CD14-positive monocyte (primary cell): ENCODE data around the gene SAP30. TPM values are rescaled to one million over a fixed set of nuclear protein-coding genes. Genes with fewer than 3 reads are reported as not detected.

ENCODE experiments used
- DNase-seq, 3 donors: peaks; one replicate each; pipeline ENCODE4 v3.0.0-alpha.2; 2011 to 2022
- H2AFZ ChIP-seq: 2 replicates; pipeline ENCODE4 v1.6.0; 2012; ENCODE audit warnings: mild to moderate bottlenecking, low read depth, low read length, inconsistent platforms; ENCODE audit not compliant: insufficient read depth, poor library complexity, severe bottlenecking
- H3K27ac ChIP-seq, 2 donors: 1 replicate in 1 of 2; 2 replicates in 1 of 2; pipeline ENCODE4 v1.5.1; 2012 to 2013; ENCODE audit warnings: low read length in 2 of 2, control low read depth in 1 of 2, inconsistent platforms in 1 of 2, low read depth in 1 of 2, mild to moderate bottlenecking in 1 of 2
- H3K27me3 ChIP-seq, 2 donors: one replicate each; pipeline versions ENCODE4 v1.6.0 to v1.6.1; 2011 to 2013; ENCODE audit warnings: low read length in 2 of 2; ENCODE audit not compliant: control insufficient read depth in 2 of 2, insufficient read depth in 2 of 2
- H3K36me3 ChIP-seq, 2 donors: replicated peaks in 1 of 2; 1 replicate in 1 of 2; 2 replicates in 1 of 2; pipeline versions ENCODE4 v1.5.1 to v1.6.1; 2012 to 2013; ENCODE audit warnings: low read length in 2 of 2, control low read depth in 1 of 2, inconsistent platforms in 1 of 2, mild to moderate bottlenecking in 1 of 2; ENCODE audit not compliant: insufficient read depth in 2 of 2, control insufficient read depth in 1 of 2
- H3K4me1 ChIP-seq, 2 donors: 1 replicate in 1 of 2; 2 replicates in 1 of 2; pipeline versions ENCODE4 v1.5.1 to v1.6.1; 2012 to 2013; ENCODE audit warnings: low read length in 2 of 2, control low read depth in 1 of 2, inconsistent platforms in 1 of 2, mild to moderate bottlenecking in 1 of 2, moderate library complexity in 1 of 2; ENCODE audit not compliant: insufficient read depth in 2 of 2, control insufficient read depth in 1 of 2
- H3K4me2 ChIP-seq: replicated peaks from 2 replicates; pipeline ENCODE3; 2012; ENCODE audit warnings: low read length, moderate library complexity, mild to moderate bottlenecking; ENCODE audit not compliant: poor library complexity, severe bottlenecking; ENCODE audit errors: extremely low read depth
- H3K4me3 ChIP-seq, 3 experiments: fragments of 200-600 bp in 1 of 3; sonication (generic) in 1 of 3; replicated peaks in 1 of 3; 1 replicate in 2 of 3; 2 replicates in 1 of 3; pipeline ENCODE4 v1.5.1; 2011 to 2013; ENCODE audit warnings: low read length in 3 of 3, mild to moderate bottlenecking in 3 of 3, control low read depth in 2 of 3, low read depth in 2 of 3, inconsistent platforms in 1 of 3, moderate library complexity in 1 of 3
- H3K79me2 ChIP-seq: 2 replicates; pipeline ENCODE4 v1.6.0; 2012; ENCODE audit warnings: mild to moderate bottlenecking, control low read depth, inconsistent platforms, low read length, moderate library complexity; ENCODE audit not compliant: insufficient read depth
- H3K9ac ChIP-seq: 2 replicates; pipeline ENCODE4 v1.6.0; 2017; ENCODE audit warnings: low read length, mild to moderate bottlenecking; ENCODE audit not compliant: insufficient read depth, poor library complexity, severe bottlenecking
- H3K9me3 ChIP-seq, 2 donors: replicated peaks in 1 of 2; 1 replicate in 1 of 2; 2 replicates in 1 of 2; pipeline versions ENCODE4 v1.5.1 to v1.6.1; 2012 to 2013; ENCODE audit warnings: low read length in 2 of 2, control low read depth in 1 of 2; ENCODE audit not compliant: control insufficient read depth in 1 of 2, insufficient read depth in 1 of 2
- H4K20me1 ChIP-seq: 2 replicates; pipeline ENCODE4 v1.6.0; 2012; ENCODE audit warnings: mild to moderate bottlenecking, low read length, control low read depth, moderate library complexity; ENCODE audit not compliant: insufficient read depth
- H3K27ac Mint-ChIP-seq, 7 donors: one replicate each; pipeline ENCODE4 v1.8.0; 2020; ENCODE audit warnings: mild to moderate bottlenecking in 7 of 7, mixed read lengths in 7 of 7, moderate library complexity in 6 of 7, inconsistent platforms in 2 of 7
- H3K27me3 Mint-ChIP-seq, 3 donors: one replicate each; pipeline ENCODE4 v1.8.0; 2021 to 2022; ENCODE audit warnings: low read depth in 3 of 3, mild to moderate bottlenecking in 3 of 3, mixed read lengths in 3 of 3, moderate library complexity in 3 of 3, inconsistent platforms in 1 of 3
- H3K36me3 Mint-ChIP-seq, 2 donors: one replicate each; pipeline ENCODE4 v1.8.0; 2020; ENCODE audit warnings: mixed read lengths in 2 of 2, inconsistent platforms in 1 of 2, mild to moderate bottlenecking in 1 of 2
- H3K4me1 Mint-ChIP-seq: one replicate; pipeline ENCODE4 v1.8.0; 2020; ENCODE audit warnings: mild to moderate bottlenecking, mixed read lengths
- H3K4me3 Mint-ChIP-seq, 2 donors: one replicate each; pipeline ENCODE4 v1.8.0; 2020; ENCODE audit warnings: mild to moderate bottlenecking in 2 of 2, mixed read lengths in 2 of 2, moderate library complexity in 1 of 2
- H3K9me3 Mint-ChIP-seq, 7 donors: one replicate each; pipeline ENCODE4 v1.8.0; 2020 to 2022; ENCODE audit warnings: mixed read lengths in 7 of 7, mild to moderate bottlenecking in 6 of 7, moderate library complexity in 6 of 7, inconsistent platforms in 2 of 7
- WGBS: methylation state at CpG from one replicate; pipeline ENCODE4 v1.1.5; 2013; ENCODE audit warnings: missing lambda C conversion rate; ENCODE audit not compliant: insufficient coverage; 5-methylcytosine and 5-hydroxymethylcytosine counted together
- intact Hi-C, 2 donors: fragments of 100-400 bp; cut with micrococcal nuclease; formaldehyde crosslinking; loops; one replicate each; pipeline versions ENCODE4 v1.15.0 to v1.15.1; 2023
- polyA plus RNA-seq, 3 donors: library from polyadenylated mRNA; depleted of rRNA in 1 of 3; unstranded in 2 of 3; stranded (reverse) in 1 of 3; fragments of 300-500 nt in 2 of 3; fragments of >200 nt in 1 of 3; fragmentation: Illumina TruSeq in 2 of 3; gene quantifications; 1 replicate in 2 of 3; 2 replicates in 1 of 3; pipeline ENCODE4 v1.2.3, GENCODE V29; 2012 to 2021
- TF ChIP-seq, protein P1 (sequence below): fragments of 200-600 bp; IDR thresholded peaks from one replicate; pipeline ENCODE4 v1.8.0; 2022; ENCODE audit warnings: antibody characterized with exemption, mild to moderate bottlenecking

Gene SAP30
- polyA plus RNA-seq, 3 donors, result 16.5 to 32.2 (median 21.8) TPM

DNA sequence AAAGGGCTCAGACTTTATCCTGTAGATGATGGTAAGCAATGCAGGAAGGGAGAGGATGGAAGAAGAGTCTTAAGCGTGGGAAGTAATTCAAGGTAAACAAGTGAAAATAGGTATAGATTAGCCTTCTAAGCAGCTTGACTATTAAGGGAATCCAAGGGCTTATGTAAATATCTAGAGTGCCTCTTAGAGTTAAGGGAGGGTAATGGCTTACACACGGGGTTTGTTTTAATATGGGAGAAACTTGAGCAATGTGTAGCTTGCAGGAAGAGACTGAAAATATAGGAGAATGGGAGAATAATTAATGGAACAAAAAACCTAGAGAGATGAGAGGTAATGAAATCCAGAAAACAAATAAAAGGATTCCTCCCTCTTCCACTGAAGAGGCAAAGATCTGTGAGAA, 12.8 kb upstream of the SAP30 start:
- peaks cover 2% of the 10 kb centered on the region for H3K4me1 Mint-ChIP-seq
- H3K79me2 ChIP-seq, result no peaks in the 10 kb centered on the region
- no peak overlapping the region for H3K27ac Mint-ChIP-seq

DNA sequence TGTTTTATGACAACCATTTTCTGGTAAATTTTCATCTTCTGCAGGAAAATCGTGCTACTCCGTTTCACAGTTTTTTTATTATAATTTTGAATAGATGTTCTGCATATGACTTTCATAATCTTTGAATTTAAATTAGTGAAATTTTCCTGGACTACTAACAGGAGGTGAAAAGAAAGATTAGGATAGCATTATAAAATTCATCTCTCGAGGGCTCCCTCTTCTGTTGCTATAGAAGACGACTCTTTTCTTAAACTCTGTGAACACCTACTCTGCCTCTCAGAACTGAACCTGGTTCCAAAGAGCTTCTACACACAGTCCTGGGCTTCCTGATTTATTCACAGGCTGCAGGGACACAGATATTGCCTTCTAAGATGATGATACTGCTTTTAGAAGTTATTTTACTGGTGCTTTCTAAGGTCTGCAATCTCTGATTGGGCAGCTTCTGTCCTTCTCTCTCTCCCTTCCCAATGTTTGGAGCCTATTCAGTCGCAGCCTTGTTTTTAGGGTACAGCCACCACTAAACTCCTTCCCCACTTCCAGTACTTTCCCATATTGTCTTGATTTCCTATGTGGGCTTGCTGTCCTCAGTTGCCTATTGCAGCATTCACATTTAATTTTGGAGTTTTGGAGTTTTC, 10.1 kb upstream of the SAP30 start:
- intact Hi-C loops, result no loop called here
- peak overlapping the region; percentile 18 for H2AFZ ChIP-seq

More for the DNA sequence above, 12.8 kb upstream of the SAP30 start:
- DNase-seq, result no peak
- Histone ChIP-seq H3K36me3 (no peaks in the 10 kb centered on the region), H3K27ac (no peak overlapping the region), H3K4me1 (no peaks in the 10 kb centered on the region), H4K20me1 (no peaks in the 10 kb centered on the region), H3K9ac (no peak overlapping the region), H3K27me3 (no peaks in the 10 kb centered on the region), H3K4me3 (no peak overlapping the region), H3K9me3 (peaks cover 0 to 5% of the 10 kb centered on the region in 2 donors), H3K4me2 (no peak overlapping the region), H2AFZ (no peak overlapping the region)
- no peak overlapping the region for H3K4me3 Mint-ChIP-seq
- TF ChIP-seq, protein P1, sequence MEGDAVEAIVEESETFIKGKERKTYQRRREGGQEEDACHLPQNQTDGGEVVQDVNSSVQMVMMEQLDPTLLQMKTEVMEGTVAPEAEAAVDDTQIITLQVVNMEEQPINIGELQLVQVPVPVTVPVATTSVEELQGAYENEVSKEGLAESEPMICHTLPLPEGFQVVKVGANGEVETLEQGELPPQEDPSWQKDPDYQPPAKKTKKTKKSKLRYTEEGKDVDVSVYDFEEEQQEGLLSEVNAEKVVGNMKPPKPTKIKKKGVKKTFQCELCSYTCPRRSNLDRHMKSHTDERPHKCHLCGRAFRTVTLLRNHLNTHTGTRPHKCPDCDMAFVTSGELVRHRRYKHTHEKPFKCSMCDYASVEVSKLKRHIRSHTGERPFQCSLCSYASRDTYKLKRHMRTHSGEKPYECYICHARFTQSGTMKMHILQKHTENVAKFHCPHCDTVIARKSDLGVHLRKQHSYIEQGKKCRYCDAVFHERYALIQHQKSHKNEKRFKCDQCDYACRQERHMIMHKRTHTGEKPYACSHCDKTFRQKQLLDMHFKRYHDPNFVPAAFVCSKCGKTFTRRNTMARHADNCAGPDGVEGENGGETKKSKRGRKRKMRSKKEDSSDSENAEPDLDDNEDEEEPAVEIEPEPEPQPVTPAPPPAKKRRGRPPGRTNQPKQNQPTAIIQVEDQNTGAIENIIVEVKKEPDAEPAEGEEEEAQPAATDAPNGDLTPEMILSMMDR, result no peak
- 100% methylated on average over 1 of the region's 2 CpGs for WGBS
- peaks cover 0 to 6% (median 3%) of the 10 kb centered on the region in 7 donors for H3K9me3 Mint-ChIP-seq
- H3K36me3 Mint-ChIP-seq, result no peaks in the 10 kb centered on the region
- H3K27me3 Mint-ChIP-seq, result peaks cover 0 to 3% (median 2%) of the 10 kb centered on the region in 3 donors
- intact Hi-C loops, result no loop called here

More for the DNA sequence above, 10.1 kb upstream of the SAP30 start:
- H3K9ac ChIP-seq, result no peak overlapping the region
- no peak overlapping the region for H3K4me2 ChIP-seq
- no peaks in the 10 kb centered on the region for H3K36me3 ChIP-seq
- H3K27ac ChIP-seq, result no peak overlapping the region
- no peaks in the 10 kb centered on the region for H3K4me1 ChIP-seq
- no peaks in the 10 kb centered on the region for H3K27me3 ChIP-seq
- TF ChIP-seq, protein P1, result no peak
- H3K4me3 ChIP-seq, result no peak overlapping the region
- H3K36me3 Mint-ChIP-seq, result no peaks in the 10 kb centered on the region
- H4K20me1 ChIP-seq, result no peaks in the 10 kb centered on the region
- H3K27ac Mint-ChIP-seq, result no peak overlapping the region
- DNase-seq, result peak in 1 of 3 donors; percentile 10
- no peaks in the 10 kb centered on the region for H3K79me2 ChIP-seq
- peaks cover 0 to 5% of the 10 kb centered on the region in 2 donors for H3K9me3 ChIP-seq
- peaks cover 0 to 3% (median 2%) of the 10 kb centered on the region in 3 donors for H3K27me3 Mint-ChIP-seq
- H3K4me1 Mint-ChIP-seq, result peaks cover 6% of the 10 kb centered on the region
- WGBS, result 86% methylated on average over 1 of the region's 5 CpGs
- no peak overlapping the region for H3K4me3 Mint-ChIP-seq
- peaks cover 0 to 6% (median 3%) of the 10 kb centered on the region in 7 donors for H3K9me3 Mint-ChIP-seq
